Lower leg skin (tissue), 4 donors: ENCODE data around the gene ZBTB42. TPM values are rescaled to one million over a fixed set of nuclear protein-coding genes. Genes with fewer than 3 reads are reported as not detected.

Experiments
- DNase-seq, 2 donors: peaks; one replicate each; pipeline ENCODE4 v3.0.0-alpha.2; 2019; ENCODE audit warnings: low spot score in 2 of 2
- H3K4me3 ChIP-seq: fragments of 200-600 bp; sonication (generic); 2 replicates; pipeline ENCODE4 v1.5.1; 2017; ENCODE audit warnings: mild to moderate bottlenecking, low read depth; ENCODE audit not compliant: poor library complexity, severe bottlenecking
- CTCF ChIP-seq, 3 donors: fragments of 450-650 bp; IDR thresholded peaks; one replicate each; pipeline ENCODE4 v1.5.1; 2016; ENCODE audit warnings: antibody characterized with exemption in 3 of 3, mild to moderate bottlenecking in 3 of 3, moderate library complexity in 2 of 3
- POLR2A ChIP-seq, 2 donors: fragments of 450-650 bp; IDR thresholded peaks; one replicate each; pipeline ENCODE4 v1.6.1; 2016 to 2017; ENCODE audit warnings: antibody characterized with exemption in 2 of 2, mild to moderate bottlenecking in 1 of 2, moderate library complexity in 1 of 2
- WGBS, 2 donors: methylation state at CpG; one replicate each; pipeline ENCODE4 v1.1.5; 2018; 5-methylcytosine and 5-hydroxymethylcytosine counted together
- intact Hi-C: fragments of 100-400 bp; cut with DNase I; formaldehyde crosslinking; loops from one replicate; pipeline ENCODE4 v1.15.0; 2023; ENCODE audit warnings: low total_unique reads
- total RNA-seq, 4 donors: library from RNA; depleted of rRNA; stranded (reverse); fragments of >200 nt; gene quantifications; one replicate each; pipeline ENCODE4 v1.1.0, GENCODE V29; 2016

ZBTB42 gene
- total RNA-seq, 4 donors from 2014 or later, result 1.6 to 11.9 (median 8.6) TPM

GRCh38 chr14:104776481-104776880 is 24.4 kb upstream of the ZBTB42 start:
- TF ChIP-seq CTCF (IDR thresholded peaks at IDR 0.05), result no peak
- no peak for TF ChIP-seq POLR2A (IDR thresholded peaks at IDR 0.05)
- intact Hi-C loops, result no loop called here
- 97 to 98% methylated on average over 12 to 15 of the region's 15 CpGs for WGBS, 2 donors
- no peak overlapping the region for H3K4me3 ChIP-seq
- no peak for DNase-seq

DNA sequence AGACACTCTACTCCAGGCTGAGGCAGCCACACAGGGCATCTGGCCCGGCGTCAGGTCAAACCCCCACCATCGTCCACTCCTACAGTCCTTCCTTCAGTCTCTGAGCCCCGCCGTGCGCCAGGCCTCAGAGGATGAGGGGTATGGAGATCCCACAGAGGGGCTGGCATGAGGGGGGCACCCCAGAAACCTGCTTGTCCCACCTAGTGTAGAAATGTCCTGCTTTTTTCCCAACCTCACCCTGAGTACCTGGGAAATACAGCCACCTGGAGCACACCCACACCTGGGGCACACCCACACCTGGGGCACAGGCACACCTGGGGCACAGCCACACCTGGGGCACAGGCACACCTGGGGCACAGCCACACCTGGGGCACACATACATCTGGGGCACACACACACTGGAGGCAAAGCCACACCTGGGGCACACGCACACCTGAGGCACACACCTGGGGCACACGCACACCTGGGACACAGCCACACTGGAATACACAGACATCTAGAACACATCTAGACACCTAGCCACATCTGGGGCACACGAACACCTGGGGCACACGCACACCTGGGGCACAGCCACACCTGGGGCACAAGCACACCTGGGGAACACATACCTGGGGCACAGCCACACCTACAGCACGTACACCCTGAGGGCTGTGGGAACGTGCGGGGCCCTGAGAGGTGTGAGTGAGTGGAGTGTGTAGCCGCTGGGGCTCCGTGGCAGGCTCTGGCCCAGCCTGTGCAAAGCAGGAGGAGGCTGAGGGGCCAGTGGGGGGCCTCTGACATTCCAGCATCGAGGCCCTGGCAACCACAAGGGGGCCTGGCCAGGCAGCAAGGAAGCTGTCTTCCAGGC is 23.7 kb upstream of the ZBTB42 start:
- intact Hi-C loops, result no loop called here
- no peak for DNase-seq
- 70 to 74% methylated on average over 12 to 16 of the region's 16 CpGs for WGBS, 2 donors
- no peak for TF ChIP-seq POLR2A (IDR thresholded peaks at IDR 0.05)
- TF ChIP-seq CTCF (IDR thresholded peaks at IDR 0.05), result no peak
- H3K4me3 ChIP-seq, result no peak overlapping the region

GRCh38 chr14:104777808-104778249 is 23.1 kb upstream of the ZBTB42 start:
- intact Hi-C loops, result no loop called here
- no peak for DNase-seq
- no peak overlapping the region for H3K4me3 ChIP-seq
- TF ChIP-seq CTCF (IDR thresholded peaks at IDR 0.05) (no peak), POLR2A (IDR thresholded peaks at IDR 0.05) (no peak)
- 79 to 85% methylated on average over 15 of the region's 15 CpGs for WGBS, 2 donors

DNA sequence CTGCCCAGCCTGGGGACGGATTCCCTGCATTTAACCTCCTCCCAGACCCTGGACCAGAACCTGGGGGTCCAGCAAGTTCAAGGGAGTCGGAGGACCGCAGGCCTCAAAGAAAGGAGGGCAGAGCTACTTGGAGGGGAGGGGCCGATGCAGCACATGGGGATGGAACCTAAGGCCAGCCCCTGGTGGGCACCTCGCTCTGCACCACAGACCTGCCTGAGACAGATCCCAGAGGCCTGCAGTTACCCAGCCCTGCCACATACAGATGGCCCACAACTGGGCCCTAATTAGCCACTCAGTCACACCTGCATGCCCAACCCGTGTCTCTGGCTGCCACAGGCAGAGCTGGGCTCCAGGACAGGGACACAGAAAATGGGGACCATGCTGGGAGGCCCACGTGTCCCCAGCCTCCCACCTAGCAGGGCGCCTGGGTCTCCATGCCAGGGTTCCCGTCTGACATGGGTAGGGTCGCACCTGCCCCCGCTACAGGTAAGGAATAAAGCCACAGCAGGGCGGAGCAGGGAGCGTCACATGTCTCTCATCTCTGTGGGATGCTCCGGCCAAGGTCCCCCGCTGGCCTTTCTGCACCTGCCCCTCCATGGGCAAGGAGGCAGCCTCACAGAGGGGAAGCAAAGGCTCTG is 22.1 kb upstream of the ZBTB42 start:
- 88 to 94% methylated on average over 11 to 15 of the region's 15 CpGs for WGBS, 2 donors
- intact Hi-C loops, result no loop called here

DNA sequence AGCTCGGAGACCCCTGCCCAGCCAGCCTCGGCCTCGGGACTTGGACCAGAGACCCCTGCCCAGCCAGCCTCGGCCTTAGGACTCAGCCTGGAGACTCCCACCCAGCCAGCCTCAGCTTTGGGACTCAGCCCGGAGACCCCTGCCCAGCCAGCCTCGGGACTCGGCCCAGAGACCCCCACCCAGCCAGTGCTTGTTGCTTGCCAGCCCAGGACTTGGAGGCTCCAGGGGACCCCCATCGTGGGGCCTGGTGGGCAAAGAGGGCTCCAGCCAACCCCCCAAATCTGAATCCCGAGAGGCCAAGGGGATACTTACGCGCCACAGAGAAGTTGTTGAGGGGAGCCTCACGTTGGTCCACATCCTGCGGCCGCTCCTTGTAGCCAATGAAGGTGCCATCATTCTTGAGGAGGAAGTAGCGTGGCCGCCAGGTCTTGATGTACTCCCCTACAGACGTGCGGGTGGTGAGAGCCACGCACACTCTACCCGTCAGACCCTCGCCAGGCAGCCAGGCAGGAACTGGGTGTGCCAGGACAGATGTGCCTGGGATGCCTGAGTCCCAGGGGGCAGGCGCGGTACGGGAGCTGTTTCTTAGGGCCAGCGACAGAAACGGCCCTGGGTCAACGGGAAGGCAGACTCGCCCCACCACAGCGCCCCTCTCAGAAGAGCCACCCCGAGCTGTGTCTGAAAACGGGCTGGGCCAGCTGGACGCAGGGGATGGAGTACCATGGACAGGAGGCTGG is 21.0 kb upstream of the ZBTB42 start:
- intact Hi-C loops, result no loop called here
- DNase-seq, result no peak
- H3K4me3 ChIP-seq, result no peak overlapping the region
- 86 to 88% methylated on average over 26 to 30 of the region's 32 CpGs for WGBS, 2 donors
- no peak for TF ChIP-seq POLR2A (IDR thresholded peaks at IDR 0.05)
- no peak for TF ChIP-seq CTCF (IDR thresholded peaks at IDR 0.05)

More for the DNA sequence above, 22.1 kb upstream of the ZBTB42 start:
- DNase-seq, result no peak
- TF ChIP-seq CTCF (IDR thresholded peaks at IDR 0.05) (no peak), POLR2A (IDR thresholded peaks at IDR 0.05) (no peak)
- H3K4me3 ChIP-seq, result no peak overlapping the region
